GM23248 (cell line): ENCODE data around the gene MAGI1.

Source experiments
- EZH2 ChIP-seq: fragments of 200-600 bp; sonication (generic); IDR thresholded peaks from 2 replicates; pipeline ENCODE4 v1.6.1; 2018; ENCODE audit warnings: antibody characterized with exemption, mild to moderate bottlenecking; ENCODE audit not compliant: insufficient read depth, poor library complexity, severe bottlenecking
- EZH2phosphoT487 ChIP-seq: fragments of 200-600 bp; sonication (generic); IDR thresholded peaks from 2 replicates; pipeline ENCODE4 v1.6.1; 2018; ENCODE audit warnings: antibody characterized with exemption, moderate library complexity, mild to moderate bottlenecking, low read depth; ENCODE audit not compliant: insufficient read depth

- TF ChIP-seq EZH2 (no peak), EZH2phosphoT487 (no peak)
Measured at GRCh38 chr3:65893631-65894030, 145.1 kb downstream of the MAGI1 start.
